HG03521 (cell line): ENCODE measurements around the gene ADGRL3.

ENCODE experiments used
- ATAC-seq: cut with Tn5 transposase; IDR thresholded peaks from one replicate; pipeline ENCODE4 v1.9.1; 2021; ENCODE audit warnings: mild to moderate bottlenecking, moderate library complexity; ENCODE audit not compliant: unreplicated experiment

ADGRL3 gene

GRCh38 chr4:61531188-61531587 lies 331.1 kb downstream of the ADGRL3 start:
- no peak for ATAC-seq

DNA sequence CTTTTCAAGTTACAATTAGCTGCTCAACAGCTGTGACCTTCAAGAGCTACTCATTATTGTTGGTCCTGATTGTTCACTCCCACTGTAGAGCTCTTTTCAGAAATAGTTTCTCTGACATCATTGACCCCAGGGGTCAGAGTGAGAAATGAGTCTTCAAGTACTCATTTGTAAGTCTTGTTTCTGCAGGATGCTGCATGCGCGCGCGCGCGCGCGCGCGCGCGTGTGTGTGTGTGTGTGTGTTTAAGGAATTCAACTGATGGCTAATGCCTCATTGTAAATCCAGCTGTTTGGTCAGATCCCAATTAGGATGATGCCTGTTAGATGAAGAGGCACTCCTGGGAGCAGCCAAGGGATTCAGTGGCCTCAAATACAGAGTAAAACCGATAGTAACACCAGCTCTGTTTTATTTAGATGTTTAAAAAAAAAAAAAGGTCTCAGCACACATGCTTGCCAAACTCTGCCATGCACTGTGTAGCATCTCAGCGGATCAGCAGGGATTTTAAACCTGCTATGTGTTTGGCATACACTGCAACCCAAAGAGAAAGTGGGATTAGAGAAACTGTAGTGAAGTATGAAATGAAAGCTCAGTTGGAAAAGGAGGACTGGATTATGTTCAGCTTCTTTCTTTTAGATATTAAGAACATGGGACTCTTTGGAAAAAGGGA lies 332.3 kb downstream of the ADGRL3 start:
- ATAC-seq: no peak

GRCh38 chr4:61533140-61533539 lies 333.0 kb downstream of the ADGRL3 start:
- ATAC-seq: no peak

DNA sequence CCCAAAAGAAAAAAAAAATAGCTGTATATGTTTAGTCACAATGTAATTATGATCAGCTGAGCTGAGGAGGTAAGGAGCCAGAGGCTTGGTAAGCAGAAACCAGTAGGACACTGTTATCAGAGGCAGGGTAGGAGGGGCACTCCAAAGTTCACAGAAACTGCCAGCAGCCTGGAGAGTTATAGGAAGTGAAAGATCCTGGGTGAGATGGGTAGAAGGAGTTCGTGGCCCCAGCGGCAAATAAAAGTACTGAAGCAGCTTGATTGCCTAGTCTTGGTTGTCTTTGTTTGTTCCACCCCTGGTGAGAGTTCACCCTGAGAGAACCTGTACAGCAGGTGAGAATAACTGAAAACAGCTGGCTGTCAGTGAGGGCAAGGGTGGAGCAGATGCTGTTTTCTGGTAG lies 340.8 kb downstream of the ADGRL3 start:
- ATAC-seq: no peak

GRCh38 chr4:61541459-61541858 lies 341.3 kb downstream of the ADGRL3 start:
- no peak for ATAC-seq

GRCh38 chr4:61543976-61544375 lies 343.9 kb downstream of the ADGRL3 start:
- no peak for ATAC-seq

- no peak for ATAC-seq
These were observed 345.9 kb downstream of the ADGRL3 start for GRCh38 chr4:61545902-61546480.

- no peak for ATAC-seq
These were observed 349.2 kb downstream of the ADGRL3 start for GRCh38 chr4:61549336-61549735.

DNA sequence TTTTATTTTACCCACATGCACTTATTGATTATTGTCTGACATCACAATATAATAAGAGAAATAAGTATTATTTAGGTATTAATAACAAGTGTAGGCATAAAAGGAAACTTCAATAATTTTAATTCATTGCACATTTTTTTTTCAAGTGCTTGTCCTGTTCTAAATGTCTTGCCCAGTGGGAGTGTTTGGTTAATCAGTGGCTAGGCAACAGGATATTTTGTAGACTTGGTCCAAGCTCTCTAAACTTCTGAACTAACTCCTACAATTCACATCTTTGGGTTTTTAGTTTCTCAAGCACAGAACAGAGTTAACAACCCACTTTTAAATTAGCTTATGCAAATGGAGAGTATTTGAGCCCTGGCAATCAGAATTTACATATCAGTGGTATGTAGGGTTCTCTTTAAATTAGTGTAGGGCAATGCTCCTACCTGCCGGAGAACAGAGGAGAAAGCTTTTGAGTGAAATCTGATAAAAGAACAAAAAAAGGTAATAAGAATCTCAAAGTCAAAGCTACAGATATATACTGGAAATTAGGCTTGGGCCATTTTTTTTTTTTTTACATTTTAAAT lies 353.5 kb downstream of the ADGRL3 start:
- no peak for ATAC-seq

DNA sequence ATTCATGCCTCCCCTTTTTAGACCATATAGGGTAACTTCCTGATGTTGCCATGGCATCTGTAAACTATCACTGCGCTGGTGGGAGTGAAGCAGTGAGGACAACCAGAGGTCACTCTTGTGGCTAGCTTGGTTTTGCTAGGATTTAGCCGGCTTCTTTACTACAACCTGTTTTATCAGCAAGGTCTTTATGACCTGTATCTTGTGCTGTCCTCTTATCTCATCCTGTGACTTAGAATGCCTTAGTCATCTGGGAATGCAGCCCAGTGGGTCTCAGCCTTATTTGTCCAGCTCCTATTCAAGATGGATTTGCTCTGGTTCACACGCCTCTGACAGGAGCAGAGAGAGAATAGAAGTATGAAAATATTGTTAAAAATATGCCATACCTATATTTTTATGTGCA lies 355.7 kb downstream of the ADGRL3 start:
- no peak for ATAC-seq

GRCh38 chr4:61556277-61556676 lies 356.2 kb downstream of the ADGRL3 start:
- ATAC-seq: no peak

- no peak for ATAC-seq
These were observed 359.3 kb downstream of the ADGRL3 start for GRCh38 chr4:61559396-61559795.

DNA sequence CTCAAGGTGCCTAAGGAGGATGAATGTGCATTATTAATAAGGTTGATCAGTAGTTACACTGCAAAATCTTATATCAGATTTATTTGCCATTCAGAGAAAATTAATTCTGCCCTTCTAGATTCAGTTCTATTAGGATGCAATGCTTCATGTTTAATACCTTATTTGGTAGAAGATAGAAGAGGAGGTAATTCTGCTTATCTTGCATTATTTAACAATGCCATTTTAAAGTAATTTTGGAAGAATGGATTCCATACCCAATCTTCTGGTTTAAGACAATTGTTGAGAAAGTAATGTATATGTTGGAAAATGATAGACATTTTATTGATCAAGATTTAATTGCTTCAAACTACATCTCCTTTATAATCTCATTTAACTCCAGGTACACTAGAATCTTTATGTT lies 360.9 kb downstream of the ADGRL3 start:
- no peak for ATAC-seq

DNA sequence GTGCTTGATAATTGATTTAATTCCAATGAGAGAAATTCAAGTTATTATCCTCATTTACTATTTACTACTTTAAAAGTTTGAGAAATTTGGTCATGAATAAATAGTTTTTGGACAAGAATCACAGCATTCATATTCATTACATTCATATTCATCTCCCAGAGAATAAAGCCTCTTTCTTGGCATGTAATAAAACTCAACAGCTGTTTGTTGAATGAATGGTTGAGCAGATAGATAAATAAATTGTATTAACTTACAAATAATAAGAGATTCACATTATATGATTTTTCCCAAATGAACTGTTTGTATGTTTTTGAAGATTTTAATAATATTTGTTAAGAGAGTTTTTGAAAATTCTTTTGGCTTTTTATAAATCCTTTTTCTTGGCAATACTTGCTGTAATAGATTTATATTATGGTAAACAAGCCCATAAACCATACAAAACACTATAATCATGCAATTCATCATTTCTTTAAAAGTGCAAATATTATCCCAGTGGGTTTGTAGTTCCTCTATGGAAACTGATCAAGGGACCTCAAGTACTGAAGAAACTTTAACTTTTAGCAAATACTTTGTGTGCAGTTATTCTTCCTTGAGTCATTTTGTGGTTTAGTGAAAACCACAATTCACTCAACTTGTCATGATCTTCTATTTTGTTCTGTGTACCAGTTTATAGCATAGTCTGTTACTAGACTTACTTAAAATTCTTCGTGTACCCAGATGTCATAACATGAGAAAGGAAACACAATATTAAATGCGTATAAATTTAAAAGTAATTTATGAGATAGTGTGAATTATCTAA lies 371.8 kb downstream of the ADGRL3 start:
- no peak for ATAC-seq

GRCh38 chr4:61575796-61576195 lies 375.7 kb downstream of the ADGRL3 start:
- ATAC-seq: no peak

- no peak for ATAC-seq
These were observed 379.7 kb downstream of the ADGRL3 start for GRCh38 chr4:61579786-61580185.

DNA sequence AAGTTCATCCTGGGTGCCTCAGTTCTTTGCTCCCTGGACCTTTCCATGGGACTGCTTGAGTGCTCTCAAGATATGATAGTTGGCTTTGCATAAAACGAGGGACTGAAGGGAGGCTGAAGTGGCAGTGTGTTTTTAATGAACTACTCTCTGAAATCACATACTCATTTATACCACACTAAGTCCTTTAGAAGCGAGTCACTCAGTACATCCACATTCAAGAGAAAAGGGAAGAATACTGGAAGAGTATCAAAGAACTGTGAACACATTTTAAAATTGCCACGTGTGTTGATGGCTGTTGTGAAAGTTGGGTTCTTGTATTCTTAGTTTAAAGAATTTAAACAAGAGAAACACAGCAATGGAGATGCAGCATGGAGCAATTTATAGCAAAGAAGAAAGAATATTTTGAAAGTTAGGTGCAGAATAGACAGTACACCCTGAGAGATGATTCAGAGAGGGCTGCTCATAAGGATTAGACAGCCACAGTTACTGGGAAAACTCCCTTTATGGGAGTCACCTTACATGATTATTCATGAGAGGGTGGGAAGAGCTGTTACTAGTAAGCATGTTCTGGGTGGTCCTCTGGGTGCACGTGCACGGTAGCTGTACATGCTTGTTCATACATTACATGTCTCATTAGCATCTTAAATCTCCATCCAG lies 380.7 kb downstream of the ADGRL3 start:
- no peak for ATAC-seq

- no peak for ATAC-seq
These were observed 383.6 kb downstream of the ADGRL3 start for GRCh38 chr4:61583696-61584095.

DNA sequence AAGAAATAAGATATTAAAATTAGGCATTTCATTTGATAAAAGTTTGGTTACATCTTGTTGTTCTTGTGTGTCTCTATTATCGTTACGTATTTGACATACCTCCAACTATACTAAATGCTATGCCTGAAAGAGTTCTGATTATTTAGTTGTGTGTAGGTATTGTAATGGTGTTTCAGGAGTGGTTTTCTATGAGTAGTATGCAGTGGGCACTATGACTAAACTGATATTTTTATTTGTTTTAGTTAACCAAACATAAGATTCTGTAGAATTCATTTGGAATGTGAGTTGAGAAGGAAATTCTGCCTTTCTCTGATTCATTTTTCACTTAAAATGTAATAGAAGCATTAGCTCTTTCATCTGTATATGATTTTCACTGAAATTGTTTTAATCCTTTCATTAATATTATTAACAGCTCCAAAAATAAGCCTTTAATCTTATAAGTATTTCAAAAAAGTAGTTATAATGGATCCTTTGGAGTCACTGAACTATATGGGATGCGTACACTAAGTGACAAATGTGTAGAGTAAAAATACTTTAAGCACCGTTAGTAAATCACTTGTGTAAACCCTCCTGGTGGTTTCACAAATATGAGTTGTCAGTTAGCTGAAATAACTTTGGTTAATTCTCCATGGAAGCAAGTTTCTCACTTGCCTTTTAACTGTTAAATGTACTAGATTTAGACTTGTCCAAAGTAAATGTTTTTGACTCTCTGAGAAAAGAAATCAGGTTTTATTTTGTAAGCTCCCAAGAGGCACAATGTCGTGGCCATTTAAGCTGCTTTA lies 388.7 kb downstream of the ADGRL3 start:
- ATAC-seq: no peak

DNA sequence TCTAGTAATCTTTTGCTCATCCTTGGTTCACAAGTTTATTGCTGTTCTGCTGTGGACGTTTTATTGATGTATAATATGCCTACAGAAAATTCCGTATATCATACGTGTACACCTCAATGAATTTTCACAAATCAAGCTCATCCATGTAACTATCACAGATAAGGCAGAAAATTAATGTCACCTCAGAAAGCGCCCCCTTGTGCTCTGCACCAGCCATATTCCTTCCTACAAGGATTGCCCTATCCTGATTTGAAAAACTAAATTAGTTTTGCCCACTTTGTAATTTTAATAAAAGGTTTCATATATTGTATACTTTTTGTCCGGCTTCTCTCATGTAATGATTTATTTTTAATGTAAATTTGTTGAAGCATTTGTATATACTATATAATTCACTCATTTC lies 390.8 kb downstream of the ADGRL3 start:
- no peak for ATAC-seq
